Natural killer cell (primary cell): ENCODE data around the gene PRRT1. TPM values are rescaled to one million over a fixed set of nuclear protein-coding genes. Genes with fewer than 3 reads are reported as not detected.
A peak's percentile ranks its signal among the peaks of the same experiment; 100 is the strongest.

Experiments used
- ATAC-seq, 3 donors: fragments of 150-1000 bp in 2 of 3; fragments of 200-7000 bp in 1 of 3; cut with Tn5 transposase; 1 replicate in 1 of 3; 2 replicates in 2 of 3; pipeline ENCODE4 v1.10.0; 2021; ENCODE audit warnings: mild to moderate bottlenecking in 2 of 3, moderate library complexity in 2 of 3
- DNase-seq, 2 donors: peaks; one replicate each; pipeline versions ENCODE4 v3.0.0 to v3.0.0-alpha.2; 2013 to 2021; ENCODE audit warnings: mixed read lengths in 1 of 2
- H3K27ac ChIP-seq: one replicate; pipeline ENCODE4 v1.5.1; 2013; ENCODE audit warnings: mild to moderate bottlenecking, low read length
- H3K27me3 ChIP-seq: one replicate; pipeline ENCODE4 v1.6.1; 2013; ENCODE audit warnings: low read length; ENCODE audit not compliant: control insufficient read depth, insufficient read depth
- H3K36me3 ChIP-seq: one replicate; pipeline ENCODE4 v1.6.1; 2013; ENCODE audit warnings: low read length; ENCODE audit not compliant: control insufficient read depth, insufficient read depth
- H3K4me1 ChIP-seq: one replicate; pipeline ENCODE4 v1.6.1; 2013; ENCODE audit warnings: low read length; ENCODE audit not compliant: control insufficient read depth, insufficient read depth
- H3K4me3 ChIP-seq: one replicate; pipeline ENCODE4 v1.5.1; 2013; ENCODE audit warnings: low read length
- H3K9me3 ChIP-seq: one replicate; pipeline ENCODE4 v1.6.1; 2013; ENCODE audit warnings: low read length; ENCODE audit not compliant: control insufficient read depth, insufficient read depth
- H3K27ac Mint-ChIP-seq, 2 donors: one replicate each; pipeline ENCODE4 v1.8.0; 2022; ENCODE audit warnings: mild to moderate bottlenecking in 2 of 2, mixed read lengths in 2 of 2, moderate library complexity in 1 of 2
- H3K27me3 Mint-ChIP-seq, 2 donors: one replicate each; pipeline ENCODE4 v1.8.0; 2022; ENCODE audit warnings: low read depth in 2 of 2, mixed read lengths in 2 of 2
- H3K36me3 Mint-ChIP-seq: one replicate; pipeline ENCODE4 v1.8.0; 2022; ENCODE audit warnings: mixed read lengths
- H3K4me1 Mint-ChIP-seq, 2 donors: one replicate each; pipeline ENCODE4 v1.8.0; 2022; ENCODE audit warnings: mixed read lengths in 2 of 2
- H3K4me3 Mint-ChIP-seq: one replicate; pipeline ENCODE4 v1.8.0; 2022; ENCODE audit warnings: mild to moderate bottlenecking, moderate library complexity, mixed read lengths
- H3K9me3 Mint-ChIP-seq, 2 donors: one replicate each; pipeline ENCODE4 v1.8.0; 2022; ENCODE audit warnings: mixed read lengths in 2 of 2
- CTCF ChIP-seq: fragments of 200-600 bp; IDR thresholded peaks from one replicate; pipeline ENCODE4 v1.8.0; 2022; ENCODE audit warnings: antibody characterized with exemption
- WGBS: methylation state at CpG from one replicate; pipeline ENCODE4 v1.1.7; 2013; ENCODE audit warnings: missing lambda C conversion rate; ENCODE audit not compliant: insufficient coverage; 5-methylcytosine and 5-hydroxymethylcytosine counted together
- intact Hi-C: fragments of 100-400 bp; cut with micrococcal nuclease; formaldehyde crosslinking; loops from one replicate; pipeline ENCODE4 v1.14.2; 2022
- total RNA-seq, 4 donors: library from RNA; stranded (reverse); fragments of 120-200 nt in 1 of 4; gene quantifications; one replicate each; pipeline versions ENCODE4 v1.2.3 to v1.2.4, GENCODE V29; 2013 to 2022

Gene PRRT1
- total RNA-seq, 3 donors from 2014 or later (not counting 1 experiment from before 2014, with no cell fraction given) = 0.38 to 0.63 (median 0.54) TPM

GRCh38 chr6:32109765-32110160 lies 42.0 kb downstream of the PRRT1 start:
- Mint-ChIP-seq H3K4me1 (peaks cover 7 to 33% of the 10 kb centered on the region in 2 donors), H3K27ac (peak overlapping the region in 1 of 2 donors; percentile 67), H3K27me3 (peaks cover 19 to 24% of the 10 kb centered on the region in 2 donors), H3K36me3 (no peaks in the 10 kb centered on the region), H3K4me3 (no peak overlapping the region), H3K9me3 (no peaks in the 10 kb centered on the region)
- no peak for TF ChIP-seq CTCF
- ATAC-seq (no peak), DNase-seq (no peak)
- H3K4me1 ChIP-seq = peaks cover 9% of the 10 kb centered on the region
- H3K27me3 ChIP-seq = peaks cover 11% of the 10 kb centered on the region
- no peaks in the 10 kb centered on the region for H3K36me3 ChIP-seq
- intact Hi-C loops = no loop called here
- H3K4me3 ChIP-seq = no peak overlapping the region
- H3K27ac ChIP-seq = no peak overlapping the region
- H3K9me3 ChIP-seq = no peaks in the 10 kb centered on the region
- 86% methylated on average over 6 of the region's 6 CpGs for WGBS

- no peak for TF ChIP-seq CTCF
- Mint-ChIP-seq H3K27ac (peak within 1 kb of the TSS in 1 of 2 donors; percentile 67), H3K4me3 (no peak within 1 kb of the TSS), H3K4me1 (peaks cover 7 to 33% of the 10 kb centered on the region in 2 donors), H3K9me3 (no peaks in the 10 kb centered on the region), H3K36me3 (no peaks in the 10 kb centered on the region), H3K27me3 (peaks cover 23 to 29% of the 10 kb centered on the region in 2 donors)
- H3K27ac ChIP-seq = no peak within 1 kb of the TSS
- H3K4me1 ChIP-seq = peaks cover 9% of the 10 kb centered on the region
- ATAC-seq (peak in 1 of 3 donors; percentile 34), DNase-seq (no peak)
- peaks cover 11% of the 10 kb centered on the region for H3K27me3 ChIP-seq
- intact Hi-C loops = no loop called here
- H3K36me3 ChIP-seq = no peaks in the 10 kb centered on the region
- WGBS = 4% methylated on average over 11 of the region's 12 CpGs
- H3K4me3 ChIP-seq = no peak within 1 kb of the TSS
- no peaks in the 10 kb centered on the region for H3K9me3 ChIP-seq
Measured at GRCh38 chr6:32109114-32109764, 42.5 kb downstream of the PRRT1 start, which contains the start of gene TNXB. TSS of gene TNXB (minus strand) at chr6:32109338. CDS start at chr6:32098198, 11,140 bp downstream.

- Mint-ChIP-seq H3K36me3 (no peaks in the 10 kb centered on the region), H3K27me3 (peaks cover 24 to 32% of the 10 kb centered on the region in 2 donors), H3K27ac (no peak overlapping the region), H3K9me3 (no peaks in the 10 kb centered on the region), H3K4me1 (peaks cover 7 to 33% of the 10 kb centered on the region in 2 donors), H3K4me3 (no peak overlapping the region)
- peaks cover 9% of the 10 kb centered on the region for H3K4me1 ChIP-seq
- H3K9me3 ChIP-seq = no peaks in the 10 kb centered on the region
- no peaks in the 10 kb centered on the region for H3K36me3 ChIP-seq
- H3K27me3 ChIP-seq = peaks cover 11% of the 10 kb centered on the region
- 58% methylated on average over 6 of the region's 6 CpGs for WGBS
- intact Hi-C loops = no loop called here
- no peak for DNase-seq
- H3K4me3 ChIP-seq = no peak overlapping the region
- peak in 1 of 3 donors; percentile 11 for ATAC-seq
- H3K27ac ChIP-seq = no peak overlapping the region
- TF ChIP-seq CTCF = no peak
Measured at GRCh38 chr6:32108727-32109113, 43.0 kb downstream of the PRRT1 start.
